Measurements from ENCODE around the gene CSTB.
"Not testable (repeated sequence)": the region's sequence is repeated elsewhere in the genome, so short reads cannot be mapped to it uniquely, and the experiment has no call there.

CSTB gene

GRCh38 chr21:43775795-43776430 lies at the start of gene CSTB:
Gene CSTB (minus strand): TSS chr21:43776308. CDS start chr21:43776269, 39 bp downstream.
- peak within 1 kb of the TSS; percentile 88 for H3K27ac ChIP-seq
- TF ChIP-seq, protein P1, sequence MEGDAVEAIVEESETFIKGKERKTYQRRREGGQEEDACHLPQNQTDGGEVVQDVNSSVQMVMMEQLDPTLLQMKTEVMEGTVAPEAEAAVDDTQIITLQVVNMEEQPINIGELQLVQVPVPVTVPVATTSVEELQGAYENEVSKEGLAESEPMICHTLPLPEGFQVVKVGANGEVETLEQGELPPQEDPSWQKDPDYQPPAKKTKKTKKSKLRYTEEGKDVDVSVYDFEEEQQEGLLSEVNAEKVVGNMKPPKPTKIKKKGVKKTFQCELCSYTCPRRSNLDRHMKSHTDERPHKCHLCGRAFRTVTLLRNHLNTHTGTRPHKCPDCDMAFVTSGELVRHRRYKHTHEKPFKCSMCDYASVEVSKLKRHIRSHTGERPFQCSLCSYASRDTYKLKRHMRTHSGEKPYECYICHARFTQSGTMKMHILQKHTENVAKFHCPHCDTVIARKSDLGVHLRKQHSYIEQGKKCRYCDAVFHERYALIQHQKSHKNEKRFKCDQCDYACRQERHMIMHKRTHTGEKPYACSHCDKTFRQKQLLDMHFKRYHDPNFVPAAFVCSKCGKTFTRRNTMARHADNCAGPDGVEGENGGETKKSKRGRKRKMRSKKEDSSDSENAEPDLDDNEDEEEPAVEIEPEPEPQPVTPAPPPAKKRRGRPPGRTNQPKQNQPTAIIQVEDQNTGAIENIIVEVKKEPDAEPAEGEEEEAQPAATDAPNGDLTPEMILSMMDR (conservative IDR thresholded peaks at IDR 0.05): no peak
- TF ChIP-seq ZFX (IDR thresholded peaks at IDR 0.05): peak; percentile 79; the same call in 1 of the 2 replicates

- TF ChIP-seq, protein P1 (conservative IDR thresholded peaks at IDR 0.05): no peak
- no peak for TF ChIP-seq ZFX (IDR thresholded peaks at IDR 0.05)
- H3K27ac ChIP-seq: no peak overlapping the region
Observed at GRCh38 chr21:43825242-43825935, 49.3 kb upstream of the CSTB start.

DNA sequence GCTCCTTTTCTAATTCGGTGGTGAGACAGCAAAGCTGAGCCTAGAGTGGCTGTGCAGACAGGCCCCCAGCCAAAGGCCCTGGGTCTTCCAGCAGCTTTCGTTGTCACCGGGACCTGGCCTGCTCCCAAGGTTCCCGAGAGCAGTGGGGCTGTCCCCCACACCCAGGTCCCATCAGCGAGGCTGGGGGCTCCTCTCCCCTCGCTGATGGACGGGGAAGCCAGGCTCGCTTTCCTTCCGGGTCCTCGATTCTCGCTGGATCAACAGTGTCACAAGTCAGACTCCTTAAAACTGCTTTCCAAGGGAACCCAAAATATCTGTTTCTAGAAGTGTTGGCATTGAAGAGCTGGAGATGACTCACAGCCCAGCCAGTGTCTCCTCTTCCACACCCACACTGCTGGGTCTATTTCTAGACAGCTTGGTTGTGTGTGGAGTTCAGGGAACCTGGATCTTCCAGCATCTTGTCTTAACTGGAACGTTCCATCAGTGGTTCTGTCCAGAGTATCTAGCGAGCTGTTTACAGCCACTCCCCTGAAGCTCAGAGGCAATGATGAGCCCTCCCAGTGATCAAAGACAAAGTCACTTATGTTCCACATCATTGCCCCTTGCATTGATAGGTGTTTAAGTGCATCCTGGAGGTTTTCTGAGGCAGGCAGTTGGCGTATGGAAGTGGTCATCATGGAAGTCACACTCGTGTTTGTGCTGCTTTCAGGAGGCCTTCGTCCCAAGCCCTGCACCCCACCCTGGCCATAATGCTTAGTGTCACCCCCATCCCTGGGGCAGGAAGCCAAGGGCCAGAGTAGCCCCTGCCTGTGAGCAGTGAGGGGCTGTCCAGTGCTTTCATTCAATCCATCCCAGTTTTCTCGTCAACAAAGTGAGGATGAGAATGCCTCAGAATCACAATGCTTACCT lies 48.5 kb upstream of the CSTB start:
- no peak for TF ChIP-seq ZFX (IDR thresholded peaks at IDR 0.05)
- TF ChIP-seq, protein P1 (conservative IDR thresholded peaks at IDR 0.05): no peak
- no peak overlapping the region for H3K27ac ChIP-seq

DNA sequence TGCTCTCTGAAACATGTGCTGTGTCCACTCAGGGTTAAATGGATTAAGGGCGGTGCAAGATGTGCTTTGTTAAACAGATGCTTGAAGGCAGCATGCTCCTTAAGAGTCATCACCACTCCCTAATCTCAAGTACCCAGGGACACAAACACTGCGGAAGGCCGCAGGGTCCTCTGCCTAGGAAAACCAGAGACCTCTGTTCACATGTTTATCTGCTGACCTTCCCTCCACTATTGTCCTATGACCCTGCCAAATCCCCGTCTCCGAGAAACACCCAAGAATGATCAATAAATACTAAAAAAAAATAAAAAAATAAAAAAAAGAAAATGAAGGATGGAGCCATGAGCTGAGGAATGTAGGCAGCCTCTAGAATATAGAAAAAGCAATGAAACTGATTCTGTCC lies 46.6 kb upstream of the CSTB start:
- not testable (repeated sequence) for H3K27ac ChIP-seq

GRCh38 chr21:43822166-43822565 lies 46.1 kb upstream of the CSTB start:
- not testable (repeated sequence) for H3K27ac ChIP-seq

DNA sequence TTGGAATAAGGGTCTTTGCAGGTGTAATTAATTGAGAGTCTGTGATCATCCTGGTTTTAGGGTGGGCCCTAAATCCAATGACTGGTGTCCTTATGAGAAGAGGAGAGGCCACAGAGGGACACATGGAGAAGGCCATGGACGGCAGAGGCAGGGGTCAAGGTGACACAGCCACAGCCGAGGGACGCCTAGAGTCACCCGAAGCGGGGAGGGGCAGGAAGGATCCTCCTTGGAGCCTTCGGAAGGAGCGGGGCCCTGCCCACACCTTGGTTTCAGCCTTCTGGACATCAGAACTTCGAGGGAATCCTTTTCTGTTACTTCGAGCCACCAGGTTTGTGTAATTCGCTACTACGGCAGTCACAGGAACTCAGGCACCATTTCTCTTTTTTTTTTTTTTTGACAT lies 44.4 kb upstream of the CSTB start:
- TF ChIP-seq ZFX (IDR thresholded peaks at IDR 0.05): no peak
- TF ChIP-seq, protein P1 (conservative IDR thresholded peaks at IDR 0.05): no peak
- no peak overlapping the region for H3K27ac ChIP-seq

DNA sequence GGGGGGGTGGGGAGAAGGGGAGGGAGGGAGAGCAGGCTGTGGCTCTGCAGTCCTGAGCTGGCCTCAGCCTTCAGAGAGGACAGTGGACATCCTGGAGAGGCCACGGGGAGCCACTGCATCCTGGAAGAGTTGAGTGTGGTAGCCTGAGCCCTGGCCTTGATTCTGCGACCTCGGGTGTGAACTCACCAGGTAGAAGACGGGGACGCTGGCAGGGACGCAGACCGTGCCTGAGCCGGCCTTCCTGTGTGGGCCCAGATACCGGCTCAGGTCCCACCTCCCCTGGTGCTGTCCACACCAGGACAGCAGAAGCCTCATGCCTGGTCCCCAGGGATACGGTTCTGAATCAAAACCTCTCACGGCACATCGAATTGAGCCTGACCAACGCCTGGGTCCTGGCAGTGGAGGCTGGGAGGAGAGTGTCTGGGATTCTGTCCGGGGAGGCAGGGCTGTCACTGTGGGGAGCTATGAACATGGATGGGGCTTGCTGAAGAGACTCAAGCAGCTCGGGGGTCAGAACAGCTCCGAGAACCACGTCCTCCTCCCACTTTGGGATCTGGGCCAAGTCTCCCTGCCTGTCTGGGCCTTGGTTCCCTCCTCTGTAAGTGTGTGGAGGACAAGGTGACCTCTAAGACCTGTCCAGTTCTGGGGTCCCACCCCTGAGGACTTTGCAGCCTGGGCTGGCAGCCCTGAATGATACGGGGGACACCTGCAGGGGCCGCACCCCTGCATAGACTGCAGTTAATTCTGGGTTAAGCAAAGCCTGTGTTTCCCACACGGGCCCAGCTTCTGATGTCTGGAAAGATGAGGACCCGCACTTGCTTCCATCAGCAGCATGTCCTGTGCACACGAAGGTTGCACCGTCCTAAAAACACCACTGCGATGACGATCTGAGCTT lies 43.6 kb upstream of the CSTB start:
- TF ChIP-seq, protein P1 (conservative IDR thresholded peaks at IDR 0.05): no peak
- TF ChIP-seq ZFX (IDR thresholded peaks at IDR 0.05): no peak
- no peak overlapping the region for H3K27ac ChIP-seq

Measured in C4-2B (cell line).